HL-60 (cell line): Measurements from ENCODE around the gene ANO7.

ENCODE experiments used
- CTCF ChIP-seq: IDR thresholded peaks from one replicate; pipeline ENCODE4 v1.5.1; 2011; ENCODE audit warnings: low read length, control low read depth, inconsistent platforms; ENCODE audit not compliant: insufficient read depth
- GABPA ChIP-seq: IDR thresholded peaks from 2 replicates; pipeline ENCODE4 v1.6.1; 2012; ENCODE audit warnings: low read depth
- POLR2AphosphoS5 ChIP-seq: IDR thresholded peaks from 2 replicates; pipeline ENCODE4 v1.6.1; 2012; ENCODE audit warnings: low read depth
- REST ChIP-seq: IDR thresholded peaks from 2 replicates; pipeline ENCODE4 v1.6.1; 2012; ENCODE audit warnings: low read depth; ENCODE audit not compliant: insufficient replicate concordance
- SPI1 ChIP-seq: IDR thresholded peaks from 2 replicates; pipeline ENCODE4 v1.6.1; 2012; ENCODE audit warnings: low read depth, mild to moderate bottlenecking, borderline replicate concordance

GRCh38 chr2:241213567-241213966 is 25.1 kb downstream of the ANO7 start:
- TF ChIP-seq CTCF: no peak
- TF ChIP-seq POLR2AphosphoS5: no peak
- no peak for TF ChIP-seq GABPA
- TF ChIP-seq REST: no peak
- no peak for TF ChIP-seq SPI1
